Measurements from ENCODE around the gene CRACDL.

- TF ChIP-seq POLR2A (IDR thresholded peaks at IDR 0.05; ENCODE audit: low read depth, low read length) (0 out of 2 replicates have a peak, but pooled peaks have one; percentile 18), POLR2AphosphoS5 (IDR thresholded peaks at IDR 0.05; ENCODE audit: low read depth, low read length) (no peak), TAF1 (IDR thresholded peaks at IDR 0.05; ENCODE audit: low read depth, low read length) (0 out of 2 replicates have a peak, but pooled peaks have one; percentile 12), SPI1 (IDR thresholded peaks at IDR 0.05; ENCODE audit: low read depth, low read length) (peak; percentile 37; the same call in 1 of the 2 replicates), PAX5 (IDR thresholded peaks at IDR 0.05; ENCODE audit: insufficient read depth, low read length, severe bottlenecking) (no peak), POU2F2 (IDR thresholded peaks at IDR 0.05; ENCODE audit: low read depth, low read length) (no peak)
These were observed 164.1 kb downstream of the CRACDL start for GRCh38 chr2:98771721-98772524.
